ENCODE data around the gene AADAC.
"Not testable (repeated sequence)": the region's sequence is repeated elsewhere in the genome, so short reads cannot be mapped to it uniquely, and the experiment has no call there.

The AADAC gene

DNA sequence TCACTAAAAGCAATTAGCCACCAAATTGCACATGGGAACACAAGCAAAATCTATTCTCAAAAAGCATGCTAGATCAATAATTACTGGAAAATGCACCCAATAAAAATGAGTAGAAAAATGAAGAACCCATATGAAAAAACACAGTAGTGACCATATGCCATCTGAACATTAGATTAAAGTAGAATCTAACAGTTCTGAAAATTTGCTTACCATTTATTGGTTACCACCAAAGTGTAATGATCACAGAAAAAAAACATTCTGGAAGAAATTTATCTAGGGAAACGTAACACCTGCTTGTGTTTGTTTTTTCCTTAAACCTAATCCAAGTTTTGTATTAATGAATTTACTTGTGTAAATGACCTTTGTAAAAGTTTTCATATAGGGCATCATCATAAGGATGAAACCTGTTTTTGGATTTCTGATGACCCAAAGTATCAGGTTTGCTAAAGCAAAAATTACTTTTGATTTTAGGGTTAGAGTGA is 37.6 kb upstream of the AADAC start:
- Histone ChIP-seq H3K27me3 (ENCODE audit: control insufficient read depth, insufficient read depth, low read length) (no peaks in the 10 kb centered on the region), H3K9me3 (ENCODE audit: control insufficient read depth, low read length) (no peaks in the 10 kb centered on the region), H3K9ac (ENCODE audit: low read length) (no peak overlapping the region), H3K4me1 (ENCODE audit: control insufficient read depth, insufficient read depth, low read length) (peaks cover 17% of the 10 kb centered on the region), H3K36me3 (ENCODE audit: control insufficient read depth, insufficient read depth, low read length) (no peaks in the 10 kb centered on the region), H3K4me3 (ENCODE audit: low read length) (no peak overlapping the region)

DNA sequence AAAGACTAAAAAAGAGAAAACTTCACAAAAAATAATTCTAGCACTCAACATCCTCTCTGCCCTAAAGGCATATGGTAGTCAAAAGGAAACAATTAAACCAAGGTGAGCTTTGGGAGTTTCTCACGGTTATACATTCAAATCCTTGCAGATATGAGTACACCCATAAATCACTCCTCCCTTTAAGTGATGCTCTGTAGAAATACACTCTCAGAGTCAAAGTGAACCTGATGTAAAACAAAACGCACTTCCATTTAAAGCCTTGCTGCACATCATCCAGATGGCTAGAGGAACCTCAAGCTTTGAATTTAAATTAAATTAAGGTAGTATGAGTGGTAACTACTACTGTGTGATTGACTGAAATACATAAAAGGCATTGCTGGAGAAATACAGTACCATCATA is 36.0 kb upstream of the AADAC start:
- Histone ChIP-seq H3K4me3 (ENCODE audit: low read length) (no peak overlapping the region), H3K9ac (ENCODE audit: low read length) (no peak overlapping the region), H3K36me3 (ENCODE audit: control insufficient read depth, insufficient read depth, low read length) (no peaks in the 10 kb centered on the region), H3K27me3 (ENCODE audit: control insufficient read depth, insufficient read depth, low read length) (no peaks in the 10 kb centered on the region), H3K4me1 (ENCODE audit: control insufficient read depth, insufficient read depth, low read length) (peaks cover 9% of the 10 kb centered on the region), H3K9me3 (ENCODE audit: control insufficient read depth, low read length) (no peaks in the 10 kb centered on the region)

DNA sequence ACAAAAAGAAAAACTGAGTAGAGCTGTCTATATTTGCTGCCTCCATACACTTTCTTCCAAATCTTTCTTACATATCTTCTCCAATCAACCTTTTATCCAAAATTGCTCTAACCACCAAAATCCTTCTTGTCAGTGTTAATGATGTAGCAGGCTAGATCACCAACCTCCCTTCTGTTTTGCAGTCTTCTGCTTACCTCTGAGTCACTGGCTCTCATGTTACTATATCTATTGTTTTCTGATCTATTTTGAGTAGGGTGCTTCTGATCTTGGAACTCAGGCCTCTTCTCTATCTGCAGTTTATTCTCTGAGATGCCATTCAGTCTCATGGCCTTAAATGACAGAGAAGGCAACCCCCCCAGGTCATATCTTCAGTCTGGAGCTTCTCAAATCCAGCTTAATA is 26.3 kb upstream of the AADAC start:
- H3K9ac ChIP-seq (ENCODE audit: low read length), result no peak overlapping the region
- H3K36me3 ChIP-seq (ENCODE audit: control insufficient read depth, insufficient read depth, low read length), result no peaks in the 10 kb centered on the region
- H3K27me3 ChIP-seq (ENCODE audit: control insufficient read depth, insufficient read depth, low read length), result no peaks in the 10 kb centered on the region
- H3K4me1 ChIP-seq (ENCODE audit: control insufficient read depth, insufficient read depth, low read length), result no peaks in the 10 kb centered on the region
- no peaks in the 10 kb centered on the region for H3K9me3 ChIP-seq (ENCODE audit: control insufficient read depth, low read length)
- no peak overlapping the region for H3K4me3 ChIP-seq (ENCODE audit: low read length)

DNA sequence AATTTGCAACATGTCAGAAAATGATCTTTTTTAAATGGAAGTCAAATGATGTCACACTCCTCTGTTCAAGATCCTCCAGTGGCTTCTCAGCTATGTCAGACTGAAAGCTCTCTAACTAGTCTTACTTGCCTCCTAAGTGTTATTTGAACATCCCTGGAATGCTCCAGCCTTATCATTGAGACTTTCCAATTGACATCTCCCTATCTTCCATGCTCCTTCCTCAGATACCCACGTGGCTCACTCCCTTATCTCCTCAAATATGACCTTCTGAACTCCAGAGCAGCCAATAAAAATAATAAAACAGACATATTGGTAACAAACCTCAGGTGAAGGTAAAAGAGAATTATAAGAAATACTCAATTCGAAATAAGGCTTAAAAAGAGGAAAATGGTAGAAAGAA is 25.5 kb upstream of the AADAC start:
- no peak overlapping the region for H3K9ac ChIP-seq (ENCODE audit: low read length)

DNA sequence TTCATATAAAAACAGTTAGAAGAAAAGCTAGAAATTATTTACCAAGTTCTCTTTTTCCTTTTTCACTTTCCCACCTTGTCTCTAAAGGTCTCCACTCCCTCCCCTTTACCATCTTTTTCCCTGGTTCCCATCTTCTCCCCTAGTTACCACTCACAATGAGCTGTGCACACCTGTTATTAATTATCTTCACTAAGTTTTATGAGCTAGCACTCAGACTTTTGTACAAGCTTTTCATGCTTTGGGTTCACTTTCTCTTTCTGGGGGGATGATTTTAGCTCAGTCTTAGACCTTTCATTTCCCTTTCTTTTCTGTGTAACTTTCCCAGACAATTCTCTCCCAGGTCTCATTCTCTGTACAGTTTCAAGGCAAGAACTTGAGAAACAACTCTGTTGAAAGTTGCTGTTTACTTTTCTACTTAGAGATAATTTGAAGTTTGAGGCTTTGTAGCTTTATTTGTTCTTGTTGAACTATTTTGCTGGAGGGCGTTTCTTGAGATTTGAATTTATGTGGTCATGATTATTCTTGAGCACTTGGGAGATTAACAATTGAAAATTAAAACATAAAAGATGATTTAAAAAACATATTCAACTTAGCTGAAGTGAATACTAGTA is 24.0 kb upstream of the AADAC start:
- Histone ChIP-seq H3K9me3 (ENCODE audit: control insufficient read depth, low read length) (no peaks in the 10 kb centered on the region), H3K9ac (ENCODE audit: low read length) (no peak overlapping the region), H3K4me3 (ENCODE audit: low read length) (no peak overlapping the region), H3K27me3 (ENCODE audit: control insufficient read depth, insufficient read depth, low read length) (no peaks in the 10 kb centered on the region), H3K36me3 (ENCODE audit: control insufficient read depth, insufficient read depth, low read length) (no peaks in the 10 kb centered on the region), H3K4me1 (ENCODE audit: control insufficient read depth, insufficient read depth, low read length) (no peaks in the 10 kb centered on the region)

More for the DNA sequence above, 25.5 kb upstream of the AADAC start:
- H3K36me3 ChIP-seq (ENCODE audit: control insufficient read depth, insufficient read depth, low read length), result no peaks in the 10 kb centered on the region
- H3K9me3 ChIP-seq (ENCODE audit: control insufficient read depth, low read length), result no peaks in the 10 kb centered on the region
- no peak overlapping the region for H3K4me3 ChIP-seq (ENCODE audit: low read length)
- no peaks in the 10 kb centered on the region for H3K4me1 ChIP-seq (ENCODE audit: control insufficient read depth, insufficient read depth, low read length)
- no peaks in the 10 kb centered on the region for H3K27me3 ChIP-seq (ENCODE audit: control insufficient read depth, insufficient read depth, low read length)

DNA sequence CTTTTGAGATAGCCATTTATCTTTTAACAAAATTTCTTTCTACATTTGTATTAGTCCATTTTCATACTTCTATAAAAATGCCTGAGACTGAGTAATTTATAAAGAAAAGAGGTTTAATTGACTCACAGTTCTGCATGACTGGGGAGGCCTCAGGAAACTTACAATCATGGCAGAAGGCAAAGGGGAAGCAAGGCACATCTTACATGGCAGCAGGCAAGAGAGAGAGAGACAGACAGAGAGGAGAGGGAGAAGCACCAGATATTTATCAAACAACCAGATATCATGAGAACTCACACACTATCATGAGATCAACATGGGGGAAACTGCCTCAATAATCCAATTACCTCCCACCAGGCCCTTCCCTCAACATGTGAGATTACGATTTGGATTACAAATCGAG is 23.2 kb upstream of the AADAC start:
- not testable (repeated sequence) for H3K36me3 ChIP-seq (ENCODE audit: control insufficient read depth, insufficient read depth, low read length); H3K9ac ChIP-seq (ENCODE audit: low read length); H3K9me3 ChIP-seq (ENCODE audit: control insufficient read depth, low read length); H3K27me3 ChIP-seq (ENCODE audit: control insufficient read depth, insufficient read depth, low read length); H3K4me3 ChIP-seq (ENCODE audit: low read length); H3K4me1 ChIP-seq (ENCODE audit: control insufficient read depth, insufficient read depth, low read length)

DNA sequence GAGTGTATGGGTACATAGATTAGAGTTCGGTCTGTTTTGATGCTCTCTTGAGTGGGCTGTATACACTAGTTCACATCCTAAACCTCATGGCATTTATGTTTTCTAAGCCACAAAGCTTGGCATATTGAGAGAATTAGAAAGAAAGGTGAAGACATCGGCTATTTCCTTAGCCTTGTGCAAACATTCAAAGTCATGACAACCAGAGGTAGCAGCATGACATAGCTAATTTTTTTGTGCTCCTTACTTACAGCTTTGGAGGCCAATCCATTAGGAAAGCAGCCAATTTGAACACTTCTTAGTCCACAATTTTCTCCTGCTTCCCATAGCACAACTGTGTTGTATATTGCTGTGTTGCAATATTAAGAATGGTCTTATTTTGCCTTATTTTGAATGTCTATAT is 21.5 kb upstream of the AADAC start:
- H3K9me3 ChIP-seq (ENCODE audit: control insufficient read depth, low read length), result no peaks in the 10 kb centered on the region
- no peaks in the 10 kb centered on the region for H3K27me3 ChIP-seq (ENCODE audit: control insufficient read depth, insufficient read depth, low read length)
- peaks cover 4% of the 10 kb centered on the region for H3K4me1 ChIP-seq (ENCODE audit: control insufficient read depth, insufficient read depth, low read length)
- no peak overlapping the region for H3K9ac ChIP-seq (ENCODE audit: low read length)
- no peaks in the 10 kb centered on the region for H3K36me3 ChIP-seq (ENCODE audit: control insufficient read depth, insufficient read depth, low read length)
- no peak overlapping the region for H3K4me3 ChIP-seq (ENCODE audit: low read length)

DNA sequence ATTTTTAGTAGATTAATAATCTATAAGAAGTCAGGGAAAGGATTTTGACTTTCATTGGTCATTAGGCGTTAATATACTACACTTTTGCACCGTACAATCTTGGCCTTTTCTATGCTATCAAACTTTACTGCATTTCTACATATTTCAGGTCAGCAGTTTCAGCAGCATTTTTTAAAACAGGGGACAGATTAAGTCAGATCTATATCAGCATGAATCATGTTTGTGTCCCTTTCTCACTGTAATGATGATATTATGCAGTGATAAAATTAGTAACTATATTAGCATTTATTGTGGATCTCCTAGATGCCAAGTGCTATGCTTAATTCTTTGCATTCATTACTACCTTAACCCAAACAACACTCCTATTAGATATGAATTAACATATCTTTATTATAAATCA is 20.3 kb upstream of the AADAC start:
- Histone ChIP-seq H3K9me3 (ENCODE audit: control insufficient read depth, low read length) (no peaks in the 10 kb centered on the region), H3K36me3 (ENCODE audit: control insufficient read depth, insufficient read depth, low read length) (no peaks in the 10 kb centered on the region), H3K9ac (ENCODE audit: low read length) (no peak overlapping the region), H3K4me1 (ENCODE audit: control insufficient read depth, insufficient read depth, low read length) (peaks cover 4% of the 10 kb centered on the region), H3K27me3 (ENCODE audit: control insufficient read depth, insufficient read depth, low read length) (no peaks in the 10 kb centered on the region), H3K4me3 (ENCODE audit: low read length) (no peak overlapping the region)

DNA sequence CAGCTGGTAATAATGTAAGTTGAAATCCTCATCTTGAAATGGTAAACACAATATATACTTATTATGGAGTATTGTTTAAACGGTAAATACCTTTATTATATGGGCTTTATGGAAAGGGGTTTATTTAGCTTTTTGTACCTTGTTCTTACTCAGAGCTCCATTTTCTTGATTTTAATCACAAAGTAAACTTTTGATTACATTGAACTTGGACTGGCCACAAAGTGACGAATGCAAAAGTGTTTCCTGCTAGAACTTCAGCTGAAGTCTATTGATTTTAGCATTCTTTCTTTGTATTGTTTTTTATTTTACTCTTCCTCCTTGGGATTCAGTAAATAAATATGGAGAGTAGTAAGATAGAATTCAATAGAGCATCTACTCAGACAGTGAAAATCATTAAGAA is 19.8 kb upstream of the AADAC start:
- no peak overlapping the region for H3K4me3 ChIP-seq (ENCODE audit: low read length)
- H3K36me3 ChIP-seq (ENCODE audit: control insufficient read depth, insufficient read depth, low read length), result no peaks in the 10 kb centered on the region
- peaks cover 4% of the 10 kb centered on the region for H3K4me1 ChIP-seq (ENCODE audit: control insufficient read depth, insufficient read depth, low read length)
- no peaks in the 10 kb centered on the region for H3K27me3 ChIP-seq (ENCODE audit: control insufficient read depth, insufficient read depth, low read length)
- H3K9ac ChIP-seq (ENCODE audit: low read length), result no peak overlapping the region
- no peaks in the 10 kb centered on the region for H3K9me3 ChIP-seq (ENCODE audit: control insufficient read depth, low read length)

DNA sequence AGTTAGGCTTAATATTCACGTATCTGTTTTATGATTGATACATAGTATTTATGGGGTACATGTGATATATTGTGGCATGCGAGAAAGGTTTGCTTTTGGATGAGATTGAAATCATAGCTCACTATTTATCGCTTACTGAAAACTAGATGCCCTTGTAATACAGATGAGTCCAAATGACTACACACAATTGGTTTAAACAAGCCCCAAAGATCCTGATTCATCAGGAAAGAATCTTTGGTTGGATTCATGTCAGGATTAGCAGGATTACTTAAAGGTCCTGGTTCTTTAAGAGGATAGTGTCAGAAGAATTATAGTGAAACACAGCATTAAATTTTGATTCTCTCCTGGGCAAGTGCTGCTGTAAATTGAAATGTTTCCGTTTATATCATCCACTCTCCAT is 18.6 kb upstream of the AADAC start:
- Histone ChIP-seq H3K36me3 (ENCODE audit: control insufficient read depth, insufficient read depth, low read length) (no peaks in the 10 kb centered on the region), H3K4me1 (ENCODE audit: control insufficient read depth, insufficient read depth, low read length) (peaks cover 4% of the 10 kb centered on the region), H3K9me3 (ENCODE audit: control insufficient read depth, low read length) (no peaks in the 10 kb centered on the region), H3K4me3 (ENCODE audit: low read length) (no peak overlapping the region), H3K9ac (ENCODE audit: low read length) (no peak overlapping the region), H3K27me3 (ENCODE audit: control insufficient read depth, insufficient read depth, low read length) (no peaks in the 10 kb centered on the region)

DNA sequence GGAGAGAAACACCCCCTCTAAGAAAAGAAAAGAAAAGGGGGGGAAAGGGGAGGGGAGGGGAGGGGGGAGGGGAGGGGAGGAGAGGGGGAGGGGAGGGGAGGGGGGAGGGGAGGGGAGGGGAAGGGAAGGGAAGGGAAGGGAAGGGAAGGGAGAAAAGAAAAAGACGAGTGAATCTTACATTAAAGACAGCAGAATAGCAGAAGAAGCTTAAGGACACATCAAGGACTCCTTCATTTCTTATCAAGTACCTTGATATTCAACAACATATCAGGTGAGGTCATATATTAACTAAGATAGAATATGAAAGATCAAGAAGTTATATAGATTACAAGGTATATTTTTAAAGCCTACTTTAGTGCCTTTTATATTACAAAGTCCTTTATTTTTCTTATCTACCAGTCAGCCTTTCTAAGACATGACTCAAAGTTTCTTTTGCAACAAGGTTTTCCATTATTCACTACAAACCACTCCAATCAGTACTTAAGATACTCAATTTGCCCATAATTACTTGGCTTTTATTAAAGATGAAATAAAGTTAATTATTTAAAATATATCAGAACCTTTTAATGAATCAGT is 17.7 kb upstream of the AADAC start:
- H3K36me3 ChIP-seq (ENCODE audit: control insufficient read depth, insufficient read depth, low read length), result no peaks in the 10 kb centered on the region
- H3K27me3 ChIP-seq (ENCODE audit: control insufficient read depth, insufficient read depth, low read length), result no peaks in the 10 kb centered on the region
- peaks cover 4% of the 10 kb centered on the region for H3K4me1 ChIP-seq (ENCODE audit: control insufficient read depth, insufficient read depth, low read length)
- no peaks in the 10 kb centered on the region for H3K9me3 ChIP-seq (ENCODE audit: control insufficient read depth, low read length)
- H3K9ac ChIP-seq (ENCODE audit: low read length), result no peak overlapping the region
- H3K4me3 ChIP-seq (ENCODE audit: low read length), result no peak overlapping the region

DNA sequence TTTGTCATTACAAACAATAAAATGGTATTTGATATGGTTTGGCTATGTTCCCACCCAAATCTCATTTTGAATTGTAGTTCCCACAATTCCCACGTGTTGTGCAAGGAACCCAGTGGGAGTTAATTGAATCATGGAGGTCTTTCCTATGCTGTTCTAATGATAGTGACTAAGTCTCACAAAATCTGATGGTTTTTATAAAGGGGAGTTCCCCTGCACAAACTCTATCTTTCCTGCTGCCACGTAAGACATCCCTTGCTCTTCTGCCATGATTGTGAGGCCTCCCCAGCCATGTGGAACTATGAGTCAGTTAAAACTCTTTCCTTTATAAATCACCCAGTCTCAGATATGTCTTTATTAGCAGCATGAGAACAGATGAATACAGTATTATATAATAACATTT is 15.4 kb upstream of the AADAC start:
- H3K4me1 ChIP-seq (ENCODE audit: control insufficient read depth, insufficient read depth, low read length), result peaks cover 4% of the 10 kb centered on the region
- no peaks in the 10 kb centered on the region for H3K9me3 ChIP-seq (ENCODE audit: control insufficient read depth, low read length)
- H3K36me3 ChIP-seq (ENCODE audit: control insufficient read depth, insufficient read depth, low read length), result no peaks in the 10 kb centered on the region
- no peaks in the 10 kb centered on the region for H3K27me3 ChIP-seq (ENCODE audit: control insufficient read depth, insufficient read depth, low read length)
- no peak overlapping the region for H3K4me3 ChIP-seq (ENCODE audit: low read length)
- no peak overlapping the region for H3K9ac ChIP-seq (ENCODE audit: low read length)

DNA sequence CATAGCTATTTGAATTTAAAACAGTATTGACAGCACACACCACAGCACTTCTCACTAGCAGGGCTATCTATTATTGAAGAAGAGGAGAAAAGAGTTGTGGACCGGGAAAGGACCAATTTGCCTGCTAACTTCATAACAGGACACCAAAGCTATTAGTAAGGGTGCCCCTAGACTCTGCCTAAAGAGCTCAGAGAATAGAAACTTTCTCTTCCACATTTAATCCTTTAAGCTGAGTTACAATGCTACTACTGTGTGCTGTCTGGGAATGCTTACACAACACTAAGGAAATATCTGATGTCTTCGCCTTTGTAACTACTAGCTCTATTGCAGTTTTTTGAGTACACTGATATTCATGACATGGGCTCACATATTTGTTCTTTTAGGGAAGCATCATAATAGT is 13.5 kb upstream of the AADAC start:
- peaks cover 2% of the 10 kb centered on the region for H3K4me1 ChIP-seq (ENCODE audit: control insufficient read depth, insufficient read depth, low read length)
- no peaks in the 10 kb centered on the region for H3K27me3 ChIP-seq (ENCODE audit: control insufficient read depth, insufficient read depth, low read length)
- no peak overlapping the region for H3K9ac ChIP-seq (ENCODE audit: low read length)
- H3K4me3 ChIP-seq (ENCODE audit: low read length), result no peak overlapping the region
- no peaks in the 10 kb centered on the region for H3K36me3 ChIP-seq (ENCODE audit: control insufficient read depth, insufficient read depth, low read length)
- no peaks in the 10 kb centered on the region for H3K9me3 ChIP-seq (ENCODE audit: control insufficient read depth, low read length)
